Measurements from ENCODE around the gene NBL1. TPM values are rescaled to one million over a fixed set of nuclear protein-coding genes. Genes with fewer than 3 reads are reported as not detected.

Gene NBL1
- total and polyA plus RNA-seq, 2 of the 4 experiments (the other 2 are of a cell fraction): 14.0 to 54.2 TPM

DNA sequence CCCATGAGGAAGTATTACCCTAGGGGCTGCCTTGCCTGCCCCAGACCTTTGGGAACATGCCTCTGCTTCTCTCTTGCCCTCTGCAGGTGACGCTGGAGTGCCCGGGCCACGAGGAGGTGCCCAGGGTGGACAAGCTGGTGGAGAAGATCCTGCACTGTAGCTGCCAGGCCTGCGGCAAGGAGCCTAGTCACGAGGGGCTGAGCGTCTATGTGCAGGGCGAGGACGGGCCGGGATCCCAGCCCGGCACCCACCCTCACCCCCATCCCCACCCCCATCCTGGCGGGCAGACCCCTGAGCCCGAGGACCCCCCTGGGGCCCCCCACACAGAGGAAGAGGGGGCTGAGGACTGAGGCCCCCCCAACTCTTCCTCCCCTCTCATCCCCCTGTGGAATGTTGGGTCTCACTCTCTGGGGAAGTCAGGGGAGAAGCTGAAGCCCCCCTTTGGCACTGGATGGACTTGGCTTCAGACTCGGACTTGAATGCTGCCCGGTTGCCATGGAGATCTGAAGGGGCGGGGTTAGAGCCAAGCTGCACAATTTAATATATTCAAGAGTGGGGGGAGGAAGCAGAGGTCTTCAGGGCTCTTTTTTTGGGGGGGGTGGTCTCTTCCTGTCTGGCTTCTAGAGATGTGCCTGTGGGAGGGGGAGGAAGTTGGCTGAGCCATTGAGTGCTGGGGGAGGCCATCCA lies 12.8 kb downstream of the NBL1 start:
- Histone ChIP-seq H4K8ac (ENCODE audit: low read depth in 2 of 2, low read length in 2 of 2) (no peak overlapping the region), H3K9ac (ENCODE audit: low read depth, low read length) (no peak overlapping the region), H3K14ac (replicated peaks; ENCODE audit: low read depth, low read length) (no peak overlapping the region), H2BK15ac (ENCODE audit: low read depth, low read length) (no peak overlapping the region), H3K4me3 (ENCODE audit: insufficient read depth, low read depth, low read length) (no peak overlapping the region), H3K27ac (ENCODE audit: insufficient read depth, low read length) (no peak overlapping the region), H3K36me3 (ENCODE audit: control insufficient read depth, insufficient read depth, low read length) (peaks cover 23% of the 10 kb centered on the region; the same call in 1 of the 2 replicates), H3K4ac (ENCODE audit: low read depth, low read length) (no peak overlapping the region), H3K23ac (ENCODE audit: low read depth, low read length) (no peak overlapping the region), H3K18ac (ENCODE audit: low read depth, low read length) (no peak overlapping the region), H4K20me1 (ENCODE audit: insufficient read depth, low read length) (peaks cover 30% of the 10 kb centered on the region), H3K79me1 (ENCODE audit: low read depth in 1 of 2, low read length in 2 of 2) (peaks cover 0 to 20% of the 10 kb centered on the region in 2 experiments; a peak in 2 of 4 replicates), H2BK120ac (ENCODE audit: low read depth, low read length) (no peak overlapping the region), H2BK20ac (ENCODE audit: low read depth, low read length) (no peak overlapping the region), H3K9me1 (ENCODE audit: insufficient read depth, low read length) (peaks cover 6% of the 10 kb centered on the region), H3K27me3 (ENCODE audit: control insufficient read depth, insufficient read depth, low read length) (no peaks in the 10 kb centered on the region), H3K56ac (ENCODE audit: extremely low read depth, insufficient read depth, low read length) (no peak overlapping the region), H3K4me2 (ENCODE audit: low read depth, low read length) (no peak overlapping the region), H2AK5ac (ENCODE audit: low read depth, low read length) (no peak overlapping the region), H2AFZ (replicated peaks; ENCODE audit: low read length, poor library complexity) (peak overlapping the region; percentile 29), H4K5ac (ENCODE audit: low read depth, low read length) (no peak overlapping the region), H3K9me3 (ENCODE audit: control insufficient read depth, insufficient read depth, low read length) (no peaks in the 10 kb centered on the region), H2BK5ac (ENCODE audit: low read depth, low read length, poor library complexity, severe bottlenecking) (no peak overlapping the region), H4K91ac (ENCODE audit: insufficient read depth, low read depth, low read length) (no peak overlapping the region), H2AK9ac (replicated peaks; ENCODE audit: low read depth, low read length, poor library complexity) (no peak overlapping the region), H3K4me1 (ENCODE audit: control insufficient read depth, insufficient read depth, low read length) (peaks cover 1% of the 10 kb centered on the region; the same call in 1 of the 2 replicates)
- TF ChIP-seq, protein P1, sequence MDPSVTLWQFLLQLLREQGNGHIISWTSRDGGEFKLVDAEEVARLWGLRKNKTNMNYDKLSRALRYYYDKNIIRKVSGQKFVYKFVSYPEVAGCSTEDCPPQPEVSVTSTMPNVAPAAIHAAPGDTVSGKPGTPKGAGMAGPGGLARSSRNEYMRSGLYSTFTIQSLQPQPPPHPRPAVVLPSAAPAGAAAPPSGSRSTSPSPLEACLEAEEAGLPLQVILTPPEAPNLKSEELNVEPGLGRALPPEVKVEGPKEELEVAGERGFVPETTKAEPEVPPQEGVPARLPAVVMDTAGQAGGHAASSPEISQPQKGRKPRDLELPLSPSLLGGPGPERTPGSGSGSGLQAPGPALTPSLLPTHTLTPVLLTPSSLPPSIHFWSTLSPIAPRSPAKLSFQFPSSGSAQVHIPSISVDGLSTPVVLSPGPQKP (IDR thresholded peaks at IDR 0.05; ENCODE audit: borderline replicate concordance, low read depth, low read length): no peak
- ChIA-PET POLR2A (ENCODE audit: unreplicated experiment) (interaction anchor here (0.5 kb wide), 1 partner anchor 451 kb away, joined by 4 read pairs; no protein-coding TSS in a partner anchor), CTCF (no interaction called here)
- ATAC-seq (ENCODE audit: low read depth) (no peak), DNase-seq (no peak)
- BruUV-seq (replicated peaks): no TSS peak
- no CpG with 5 or more reads among the region's 15 CpGs for WGBS, 2 experiments (ENCODE audit: extremely low coverage in 2 of 2, insufficient read length in 1 of 2)
- in situ Hi-C loops (cut with MboI; ENCODE audit: low sequenced_read_pairs): no loop called here
- dilution Hi-C loops (cut with HindIII; ENCODE audit: low sequenced_read_pairs, unreplicated experiment): no loop called here
- intact Hi-C loops (cut with micrococcal nuclease): no loop called here

All from IMR-90 (cell line).